ENCODE data around the gene ELAPOR1.

- TF ChIP-seq, protein P1, sequence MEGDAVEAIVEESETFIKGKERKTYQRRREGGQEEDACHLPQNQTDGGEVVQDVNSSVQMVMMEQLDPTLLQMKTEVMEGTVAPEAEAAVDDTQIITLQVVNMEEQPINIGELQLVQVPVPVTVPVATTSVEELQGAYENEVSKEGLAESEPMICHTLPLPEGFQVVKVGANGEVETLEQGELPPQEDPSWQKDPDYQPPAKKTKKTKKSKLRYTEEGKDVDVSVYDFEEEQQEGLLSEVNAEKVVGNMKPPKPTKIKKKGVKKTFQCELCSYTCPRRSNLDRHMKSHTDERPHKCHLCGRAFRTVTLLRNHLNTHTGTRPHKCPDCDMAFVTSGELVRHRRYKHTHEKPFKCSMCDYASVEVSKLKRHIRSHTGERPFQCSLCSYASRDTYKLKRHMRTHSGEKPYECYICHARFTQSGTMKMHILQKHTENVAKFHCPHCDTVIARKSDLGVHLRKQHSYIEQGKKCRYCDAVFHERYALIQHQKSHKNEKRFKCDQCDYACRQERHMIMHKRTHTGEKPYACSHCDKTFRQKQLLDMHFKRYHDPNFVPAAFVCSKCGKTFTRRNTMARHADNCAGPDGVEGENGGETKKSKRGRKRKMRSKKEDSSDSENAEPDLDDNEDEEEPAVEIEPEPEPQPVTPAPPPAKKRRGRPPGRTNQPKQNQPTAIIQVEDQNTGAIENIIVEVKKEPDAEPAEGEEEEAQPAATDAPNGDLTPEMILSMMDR (IDR thresholded peaks at IDR 0.05; ENCODE audit: insufficient read depth, low read depth, low read length) = no peak
- TF ChIP-seq EZH2 (IDR thresholded peaks at IDR 0.05; ENCODE audit: insufficient read depth, low read length) = no peak
Measured at GRCh38 chr1:109090196-109091077, 23.5 kb upstream of the ELAPOR1 start, which contains the start of gene TMEM167B.
